NCI-H187 (cell line): ENCODE data around the gene VAMP1.
"Not testable (repeated sequence)": the region's sequence is repeated elsewhere in the genome, so short reads cannot be mapped to it uniquely, and the experiment has no call there.

Source experiments
- DNase-seq, 2 experiments: peaks; one replicate each; lab custom pipeline; 2025; lab: John Stamatoyannopoulos, UW

VAMP1 gene

GRCh38 chr12:6451348-6452244, 18.9 kb downstream of the VAMP1 start, which contains the start of gene TAPBPL:
Gene TAPBPL, plus strand, starts transcription at chr12:6452042. Its CDS starts 207 bp downstream, at chr12:6452249.
- DNase-seq: peak; percentile 88 to 90

GRCh38 chr12:6450869-6451347, 19.6 kb downstream of the VAMP1 start:
- DNase-seq: no peak

GRCh38 chr12:6450091-6450868, 20.2 kb downstream of the VAMP1 start:
- no peak for DNase-seq

GRCh38 chr12:6444704-6445688, 25.5 kb downstream of the VAMP1 start, which contains the start of gene CD27:
Gene CD27, plus strand, starts transcription at chr12:6444955. Its CDS starts 141 bp downstream, at chr12:6445096.
- DNase-seq: no peak

- DNase-seq: no peak
Measured at GRCh38 chr12:6444031-6444430, 26.4 kb downstream of the VAMP1 start.

GRCh38 chr12:6443361-6443983, 27.0 kb downstream of the VAMP1 start:
- no peak for DNase-seq

- no peak for DNase-seq
Measured at GRCh38 chr12:6442836-6443235, 27.6 kb downstream of the VAMP1 start.

GRCh38 chr12:6440391-6440790, 30.1 kb downstream of the VAMP1 start:
- DNase-seq: no peak

- no peak for DNase-seq
Measured at GRCh38 chr12:6438345-6438744, 32.1 kb downstream of the VAMP1 start.

- no peak for DNase-seq
Measured at GRCh38 chr12:6437586-6437985, 32.9 kb downstream of the VAMP1 start.

- DNase-seq: no peak
Measured at GRCh38 chr12:6435961-6436715, 34.3 kb downstream of the VAMP1 start.

- no peak for DNase-seq
Measured at GRCh38 chr12:6434205-6435140, 36.0 kb downstream of the VAMP1 start.

GRCh38 chr12:6432991-6433390, 37.5 kb downstream of the VAMP1 start:
- DNase-seq: no peak

- no peak for DNase-seq
Measured at GRCh38 chr12:6430124-6430989, 40.1 kb downstream of the VAMP1 start.

- DNase-seq: no peak
Measured at GRCh38 chr12:6428326-6428725, 42.2 kb downstream of the VAMP1 start.

- DNase-seq: not testable (repeated sequence)
Measured at GRCh38 chr12:6427796-6428195, 42.7 kb downstream of the VAMP1 start.

- no peak for DNase-seq
Measured at GRCh38 chr12:6426882-6427671, 43.4 kb downstream of the VAMP1 start.
